H9 (cell line): ENCODE results near the gene DNAJC9. TPM values are rescaled to one million over a fixed set of nuclear protein-coding genes. Genes with fewer than 3 reads are reported as not detected.

Source experiments
- DNase-seq: peaks from one replicate; pipeline ENCODE4 v3.0.0-alpha.2; 2017
- H2AFZ ChIP-seq: one replicate; pipeline ENCODE4 v1.6.1; 2013; ENCODE audit warnings: mild to moderate bottlenecking, low read length, control low read depth, moderate library complexity
- H2AK5ac ChIP-seq: 2 replicates; pipeline ENCODE4 v1.6.1; 2013; ENCODE audit warnings: low read length, control low read depth, mixed read lengths; ENCODE audit not compliant: insufficient read length
- H2BK120ac ChIP-seq: one replicate; pipeline ENCODE4 v1.6.1; 2013; ENCODE audit warnings: low read depth, mild to moderate bottlenecking, low read length, control low read depth, inconsistent platforms; ENCODE audit not compliant: poor library complexity, severe bottlenecking
- H2BK12ac ChIP-seq: 2 replicates; pipeline ENCODE4 v1.6.1; 2013; ENCODE audit warnings: low read length, control low read depth, mixed read lengths, low read depth; ENCODE audit not compliant: insufficient read length
- H2BK15ac ChIP-seq: 2 replicates; pipeline ENCODE4 v1.6.1; 2013; ENCODE audit warnings: low read depth, low read length, control low read depth
- H2BK20ac ChIP-seq: one replicate; pipeline ENCODE4 v1.6.1; 2013; ENCODE audit warnings: low read depth, mild to moderate bottlenecking, low read length, control low read depth, inconsistent platforms; ENCODE audit not compliant: poor library complexity, severe bottlenecking
- H2BK5ac ChIP-seq: 2 replicates; pipeline ENCODE4 v1.6.1; 2013; ENCODE audit warnings: low read length, control low read depth, mixed read lengths; ENCODE audit not compliant: insufficient read length
- H3K14ac ChIP-seq: 2 replicates; pipeline ENCODE4 v1.6.1; 2013; ENCODE audit warnings: low read length, control low read depth; ENCODE audit not compliant: insufficient read depth
- H3K18ac ChIP-seq: 2 replicates; pipeline ENCODE4 v1.6.1; 2013; ENCODE audit warnings: low read depth, mild to moderate bottlenecking, mixed read lengths, low read length, control low read depth; ENCODE audit not compliant: insufficient read length
- H3K23ac ChIP-seq: 2 replicates; pipeline ENCODE4 v1.6.1; 2013; ENCODE audit warnings: low read length, control low read depth, mixed read lengths, low read depth; ENCODE audit not compliant: insufficient read length
- H3K23me2 ChIP-seq: 2 replicates; pipeline ENCODE4 v1.6.1; 2013; ENCODE audit warnings: low read depth, mild to moderate bottlenecking, mixed read lengths, low read length, control low read depth; ENCODE audit not compliant: insufficient read length, poor library complexity, severe bottlenecking
- H3K27ac ChIP-seq: 2 replicates; pipeline ENCODE4 v1.5.1; 2013; ENCODE audit warnings: low read length, control low read depth, mixed read lengths, low read depth; ENCODE audit not compliant: insufficient read length
- H3K27me3 ChIP-seq: 2 replicates; pipeline ENCODE4 v1.6.1; 2013; ENCODE audit warnings: low read length, control low read depth, inconsistent platforms; ENCODE audit not compliant: insufficient read depth
- H3K4ac ChIP-seq: 2 replicates; pipeline ENCODE4 v1.6.1; 2013; ENCODE audit warnings: low read depth, mild to moderate bottlenecking, control low read depth, inconsistent platforms, low read length, moderate library complexity
- H3K4me1 ChIP-seq: 2 replicates; pipeline ENCODE4 v1.6.1; 2013; ENCODE audit warnings: low read length, control low read depth, inconsistent platforms; ENCODE audit not compliant: insufficient read depth
- H3K4me2 ChIP-seq: 2 replicates; pipeline ENCODE4 v1.6.1; 2013; ENCODE audit warnings: low read length, control low read depth, mixed read lengths; ENCODE audit not compliant: insufficient read length, insufficient read depth
- H3K56ac ChIP-seq: 2 replicates; pipeline ENCODE4 v1.6.1; 2013; ENCODE audit warnings: low read depth, mild to moderate bottlenecking, mixed read lengths, low read length, control low read depth; ENCODE audit not compliant: insufficient read length
- H3K79me1 ChIP-seq: 2 replicates; pipeline ENCODE4 v1.6.1; 2013; ENCODE audit warnings: low read depth, mild to moderate bottlenecking, moderate library complexity, low read length, control low read depth, inconsistent platforms; ENCODE audit not compliant: insufficient read depth, poor library complexity, severe bottlenecking
- H3K79me2 ChIP-seq: 2 replicates; pipeline ENCODE4 v1.6.1; 2013; ENCODE audit warnings: low read length, control low read depth, inconsistent platforms; ENCODE audit not compliant: insufficient read depth
- H3K9ac ChIP-seq: 2 replicates; pipeline ENCODE4 v1.6.1; 2013; ENCODE audit warnings: low read length, control low read depth, mixed read lengths; ENCODE audit not compliant: insufficient read length; ENCODE audit errors: extremely low read depth
- H3K9me3 ChIP-seq: one replicate; pipeline ENCODE4 v1.6.1; 2013; ENCODE audit warnings: low read depth, low read length, inconsistent platforms; ENCODE audit not compliant: control insufficient read depth
- H3T11ph ChIP-seq: one replicate; pipeline ENCODE4 v1.6.1; 2013; ENCODE audit warnings: mild to moderate bottlenecking, low read length, control low read depth, inconsistent platforms
- H4K20me1 ChIP-seq: one replicate; pipeline ENCODE4 v1.6.1; 2013; ENCODE audit not compliant: control insufficient read depth, insufficient read length, insufficient read depth
- H4K5ac ChIP-seq: 2 replicates; pipeline ENCODE4 v1.6.1; 2013; ENCODE audit warnings: low read depth, mild to moderate bottlenecking, mixed read lengths, low read length, control low read depth; ENCODE audit not compliant: insufficient read length
- H4K8ac ChIP-seq: replicated peaks from 2 replicates; pipeline ENCODE4 v1.6.1; 2013; ENCODE audit warnings: low read length, control low read depth, mixed read lengths, low read depth; ENCODE audit not compliant: insufficient read length
- H4K91ac ChIP-seq: 2 replicates; pipeline ENCODE4 v1.6.1; 2013; ENCODE audit warnings: low read depth, mild to moderate bottlenecking, moderate library complexity, mixed read lengths, low read length, control low read depth; ENCODE audit not compliant: insufficient read length
- H3K27ac Mint-ChIP-seq, 3 experiments: 2 replicates in 2 of 3; 3 replicates in 1 of 3; pipeline ENCODE4 v1.8.0; 2020 to 2021; ENCODE audit warnings: mixed read lengths in 3 of 3, mild to moderate bottlenecking in 1 of 3, moderate library complexity in 1 of 3
- H3K27me3 Mint-ChIP-seq: 2 replicates; pipeline ENCODE4 v1.8.0; 2021; ENCODE audit warnings: low read depth, mild to moderate bottlenecking, moderate library complexity, mixed read lengths
- H3K36me3 Mint-ChIP-seq, 3 experiments: 2 replicates in 2 of 3; 3 replicates in 1 of 3; pipeline ENCODE4 v1.8.0; 2020 to 2021; ENCODE audit warnings: low read depth in 3 of 3, mixed read lengths in 3 of 3; ENCODE audit not compliant: insufficient read depth in 1 of 3
- H3K4me1 Mint-ChIP-seq, 2 experiments: 2 replicates each; pipeline ENCODE4 v1.8.0; 2020; ENCODE audit warnings: mixed read lengths in 2 of 2
- H3K4me3 Mint-ChIP-seq, 2 experiments: 2 replicates in 1 of 2; 3 replicates in 1 of 2; pipeline ENCODE4 v1.8.0; 2020 to 2021; ENCODE audit warnings: mild to moderate bottlenecking in 2 of 2, mixed read lengths in 2 of 2, moderate library complexity in 1 of 2
- H3K9me3 Mint-ChIP-seq, 2 experiments: 2 replicates in 1 of 2; 3 replicates in 1 of 2; pipeline ENCODE4 v1.8.0; 2020; ENCODE audit warnings: mild to moderate bottlenecking in 2 of 2, mixed read lengths in 2 of 2, moderate library complexity in 1 of 2
- CTCF ChIP-seq: fragments of 200-600 bp; sonication (generic); conservative IDR thresholded peaks from 3 replicates; pipeline ENCODE4 v1.8.0; 2021; ENCODE audit warnings: antibody characterized with exemption, mild to moderate bottlenecking
- WGBS: extraction: QIAGEN DNeasy Blood & Tissue Kit; methylation state at CpG from one replicate; pipeline ENCODE4 v1.1.7; 2013; ENCODE audit warnings: missing lambda C conversion rate, low lambda C conversion rate, mixed read lengths; ENCODE audit not compliant: insufficient read length; ENCODE audit errors: extremely low coverage; 5-methylcytosine and 5-hydroxymethylcytosine counted together
- total RNA-seq: library from RNA; stranded (reverse); gene quantifications from 2 replicates; pipeline ENCODE4 v1.2.1, GENCODE V29; 2021

Gene DNAJC9
- total RNA-seq, 1 experiment from 2014 or later: 45.7 TPM

DNA sequence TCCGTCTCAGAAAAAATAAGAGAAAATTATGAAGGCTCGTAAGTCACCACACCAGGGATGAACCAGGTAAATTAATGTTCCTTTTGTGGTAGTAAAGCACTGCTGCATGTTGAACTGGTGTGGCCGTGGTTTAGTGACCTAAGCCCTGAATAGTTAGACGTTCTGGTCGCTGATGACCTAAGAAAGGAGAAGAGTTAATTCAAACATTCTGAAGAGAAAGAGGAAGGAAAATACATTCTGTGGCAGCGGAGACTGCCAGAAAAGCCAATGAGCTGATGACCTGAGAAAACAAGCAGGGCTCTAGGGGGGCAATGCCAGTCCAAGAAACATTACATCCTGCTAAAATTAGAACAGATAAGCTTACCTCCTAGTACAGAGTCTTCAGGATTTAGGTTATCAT is 17.5 kb downstream of the DNAJC9 start:
- Histone ChIP-seq H3K4me1 (no peaks in the 10 kb centered on the region), H3K9ac (no peak overlapping the region), H3K18ac (no peak overlapping the region), H4K8ac (no peak overlapping the region), H4K91ac (no peak overlapping the region), H3K23me2 (no peaks in the 10 kb centered on the region), H3K23ac (no peak overlapping the region), H3K27me3 (no peaks in the 10 kb centered on the region), H2BK20ac (no peak overlapping the region), H3K27ac (no peak overlapping the region), H2AK5ac (no peak overlapping the region), H3K79me1 (no peaks in the 10 kb centered on the region), H2AFZ (no peak overlapping the region), H3K56ac (no peak overlapping the region), H3T11ph (no peak overlapping the region), H3K4me2 (no peak overlapping the region), H4K5ac (no peak overlapping the region), H3K4ac (no peak overlapping the region), H2BK120ac (no peak overlapping the region), H2BK5ac (no peak overlapping the region), H2BK15ac (no peak overlapping the region), H4K20me1 (no peaks in the 10 kb centered on the region), H3K9me3 (no peaks in the 10 kb centered on the region), H3K14ac (no peak overlapping the region), H2BK12ac (no peak overlapping the region), H3K79me2 (no peaks in the 10 kb centered on the region)
- Mint-ChIP-seq H3K4me1 (no peaks in the 10 kb centered on the region), H3K9me3 (no peaks in the 10 kb centered on the region), H3K4me3 (no peak overlapping the region), H3K27ac (peak overlapping the region in 1 of 3 experiments; percentile 34; a peak in 2 of 7 replicates), H3K36me3 (peaks cover 3 to 9% (median 6%) of the 10 kb centered on the region in 3 experiments; a peak in 6 of 7 replicates), H3K27me3 (no peaks in the 10 kb centered on the region)
- no peak for TF ChIP-seq CTCF
- WGBS: no CpG with 5 or more reads among the region's 6 CpGs
- no peak for DNase-seq
